Activated gamma-delta T cell treated with anti-CD3 and anti-CD28 coated beads, Interleukin-2, amount 50 U/mL, for 16 hours (primary cell): ENCODE measurements around the gene SPATS2.

ENCODE experiments used
- DNase-seq: peaks from one replicate; pipeline ENCODE4 v3.0.0-alpha.2; 2020; ENCODE audit warnings: low read depth

Gene SPATS2

GRCh38 chr12:49335955-49336644, 31.2 kb upstream of the SPATS2 start:
- no peak for DNase-seq

- DNase-seq = peak; percentile 87
Measured at GRCh38 chr12:49336645-49337584, 30.3 kb upstream of the SPATS2 start, which contains the start of gene C1QL4. Gene C1QL4, minus strand, starts transcription at chr12:49337188. Its CDS starts 711 bp downstream, at chr12:49336477.

GRCh38 chr12:49338830-49339463, 28.3 kb upstream of the SPATS2 start:
- DNase-seq = no peak

- DNase-seq = no peak
Measured at GRCh38 chr12:49339464-49339861, 27.8 kb upstream of the SPATS2 start.

GRCh38 chr12:49340095-49340870, 27.0 kb upstream of the SPATS2 start:
- no peak for DNase-seq

- no peak for DNase-seq
Measured at GRCh38 chr12:49340971-49341776, 26.1 kb upstream of the SPATS2 start.

- no peak for DNase-seq
Measured at GRCh38 chr12:49341777-49342065, 25.5 kb upstream of the SPATS2 start.

GRCh38 chr12:49342066-49342913, 25.0 kb upstream of the SPATS2 start:
- peak; percentile 60 for DNase-seq

GRCh38 chr12:49342914-49343731, 24.1 kb upstream of the SPATS2 start:
- no peak for DNase-seq

GRCh38 chr12:49344486-49345050, 22.7 kb upstream of the SPATS2 start:
- DNase-seq = no peak

GRCh38 chr12:49345051-49345824, 22.0 kb upstream of the SPATS2 start:
- DNase-seq = no peak

- DNase-seq = no peak
Measured at GRCh38 chr12:49345825-49346658, 21.2 kb upstream of the SPATS2 start.

- DNase-seq = no peak
Measured at GRCh38 chr12:49346659-49347310, 20.5 kb upstream of the SPATS2 start, which contains the start of gene DNAJC22. Gene DNAJC22, plus strand, starts transcription at chr12:49346888. Its CDS starts 1,985 bp downstream, at chr12:49348873.

GRCh38 chr12:49347311-49348193, 19.7 kb upstream of the SPATS2 start:
- peak; percentile 74 for DNase-seq

- no peak for DNase-seq
Measured at GRCh38 chr12:49348781-49349180, 18.5 kb upstream of the SPATS2 start.

- DNase-seq = no peak
Measured at GRCh38 chr12:49349266-49349665, 18.0 kb upstream of the SPATS2 start.
